NCI-H2107 treated with DMSO at 0.1 percent for 48 hours (cell line): ENCODE data around the gene MRGPRX4.
"Not testable (repeated sequence)": the region's sequence is repeated elsewhere in the genome, so short reads cannot be mapped to it uniquely, and the experiment has no call there.

ENCODE experiments used
- DNase-seq: peaks from one replicate; lab custom pipeline; 2025; ENCODE audit not compliant: unreplicated experiment; lab: John Stamatoyannopoulos, UW

MRGPRX4 gene

GRCh38 chr11:18172666-18173065 is at the start of gene MRGPRX4:
Gene MRGPRX4 (plus strand): TSS chr11:18172837. CDS start chr11:18173257, 420 bp downstream.
- no peak for DNase-seq

GRCh38 chr11:18131115-18131514 is 41.5 kb upstream of the MRGPRX4 start:
- DNase-seq = not testable (repeated sequence)

GRCh38 chr11:18132341-18132740 is 40.3 kb upstream of the MRGPRX4 start, which contains the start of gene MRGPRX3:
Gene MRGPRX3 (plus strand): TSS chr11:18132571. CDS start chr11:18137203, 4,632 bp downstream.
- DNase-seq = no peak

GRCh38 chr11:18135308-18135707 is 37.3 kb upstream of the MRGPRX4 start:
- DNase-seq = no peak

- DNase-seq = no peak
Observed at GRCh38 chr11:18137186-18137800, 35.3 kb upstream of the MRGPRX4 start.

GRCh38 chr11:18140145-18140544 is 32.5 kb upstream of the MRGPRX4 start:
- DNase-seq = no peak

GRCh38 chr11:18144243-18144642 is 28.4 kb upstream of the MRGPRX4 start:
- no peak for DNase-seq

GRCh38 chr11:18145025-18145424 is 27.6 kb upstream of the MRGPRX4 start:
- DNase-seq = no peak

- no peak for DNase-seq
Observed at GRCh38 chr11:18145837-18146236, 26.8 kb upstream of the MRGPRX4 start.

- no peak for DNase-seq
Observed at GRCh38 chr11:18151581-18151980, 21.1 kb upstream of the MRGPRX4 start.

GRCh38 chr11:18168372-18168771 is 4.3 kb upstream of the MRGPRX4 start:
- no peak for DNase-seq

- DNase-seq = no peak
Observed at GRCh38 chr11:18171377-18172000, 1.1 kb upstream of the MRGPRX4 start.

- no peak for DNase-seq
Observed at GRCh38 chr11:18173225-18173866, 709 bp downstream of the MRGPRX4 start.

GRCh38 chr11:18188796-18189195 is 16.2 kb downstream of the MRGPRX4 start:
- DNase-seq = no peak

- not testable (repeated sequence) for DNase-seq
Observed at GRCh38 chr11:18189476-18190245, 17.0 kb downstream of the MRGPRX4 start.

- DNase-seq = no peak
Observed at GRCh38 chr11:18191376-18191775, 18.7 kb downstream of the MRGPRX4 start.

GRCh38 chr11:18193010-18193409 is 20.4 kb downstream of the MRGPRX4 start:
- DNase-seq = peak; percentile 16

- DNase-seq = no peak
Observed at GRCh38 chr11:18196532-18196931, 23.9 kb downstream of the MRGPRX4 start.

- not testable (repeated sequence) for DNase-seq
Observed at GRCh38 chr11:18197738-18198137, 25.1 kb downstream of the MRGPRX4 start.

- no peak for DNase-seq
Observed at GRCh38 chr11:18203723-18204122, 31.1 kb downstream of the MRGPRX4 start.

- DNase-seq = no peak
Observed at GRCh38 chr11:18204220-18204619, 31.6 kb downstream of the MRGPRX4 start.
